Pancreas (tissue), 10 donors: ENCODE data around the gene ENDOV. TPM values are rescaled to one million over a fixed set of nuclear protein-coding genes. Genes with fewer than 3 reads are reported as not detected.
A peak's percentile ranks its signal among the peaks of the same experiment; 100 is the strongest.

ENCODE experiments used
- ATAC-seq, 4 donors: fragments of 200-7000 bp; cut with Tn5 transposase; one replicate each; pipeline versions ENCODE4 v1.8.0 to v1.9.1; 2020; ENCODE audit warnings: mild to moderate bottlenecking in 4 of 4, moderate library complexity in 4 of 4
- DNase-seq, 6 donors: peaks; one replicate each; pipeline ENCODE4 v3.0.0-alpha.2; 2020
- FAIRE-seq: peaks from 2 replicates; lab custom pipeline; 2012; peaks lifted over from hg19 to GRCh38; lab: Jason Lieb, UNC
- H3K27ac ChIP-seq, 4 donors: fragments of 200-600 bp; sonication (generic); 1 replicate in 3 of 4; 2 replicates in 1 of 4; pipeline versions ENCODE4 v1.5.0 to v1.8.0; 2020
- H3K27me3 ChIP-seq, 4 donors: fragments of 200-600 bp; one replicate each; pipeline ENCODE4 v1.8.0; 2021
- H3K36me3 ChIP-seq, 3 donors: fragments of 200-600 bp; sonication (generic) in 1 of 3; one replicate each; pipeline versions ENCODE4 v1.5.0 to v1.8.0; 2020 to 2021
- H3K4me1 ChIP-seq, 3 donors: fragments of 200-600 bp; one replicate each; pipeline ENCODE4 v1.8.0; 2021
- H3K4me3 ChIP-seq, 4 donors: fragments of 200-600 bp; sonication (generic) in 2 of 4; one replicate each; pipeline versions ENCODE4 v1.5.0 to v1.8.0; 2020 to 2021
- H3K9me3 ChIP-seq, 4 donors: fragments of 200-600 bp; one replicate each; pipeline ENCODE4 v1.8.0; 2021
- WGBS, 2 donors: extraction: QIAGEN DNeasy Blood & Tissue Kit; methylation state at CpG; one replicate each; pipeline ENCODE4 v1.1.7; 2013; 5-methylcytosine and 5-hydroxymethylcytosine counted together
- intact Hi-C, 3 donors: fragments of 100-400 bp; cut with DNase I; formaldehyde crosslinking; loops; one replicate each; pipeline versions ENCODE4 v1.11.1 to v1.14.2; 2022
- polyA plus RNA-seq, 2 donors: library from polyadenylated mRNA; stranded (reverse); fragments of 200-250 nt; gene quantifications; one replicate each; pipeline ENCODE4 v1.2.3, GENCODE V29; 2013
- total RNA-seq, 6 donors: library from RNA; stranded (reverse); fragmentation: NEBNext Ultra II Directional in 4 of 6; extraction: Animal tissue kit (Norgen Biotek cat#: 25700) in 4 of 6; gene quantifications; one replicate each; pipeline versions ENCODE4 v1.2.1 to v1.2.4, GENCODE V29; 2021 to 2023
- TF ChIP-seq, protein P1 (sequence below), 4 donors: fragments of 200-600 bp; sonication (generic) in 3 of 4; IDR thresholded peaks; one replicate each; pipeline versions ENCODE4 v1.5.0 to v1.8.0; 2021; ENCODE audit warnings: antibody characterized with exemption in 4 of 4
- donor health status: healthy with polysubstance abuse.
- donor health status: DM: no; HTN: no; CAD: no; lungs with moderate emphysema.
- donor health status: DM: no; HTN: no; CAD: no.
- donor health status: control.
- donor health status: control.
- donor health status: Bipolar disorder and iron deficiency.
- donor health status: DM: yes; HTN: yes; CAD: no.
- donor health status: DM: no; HTN: no; CAD: no.
- donor health status: DM: no; HTN: no; CAD: no.
- donor health status: DM: yes; HTN: yes; CAD: no.

The ENDOV gene
- total and polyA plus RNA-seq, 8 donors: 8.7 to 20.4 (median 12.9) TPM

DNA sequence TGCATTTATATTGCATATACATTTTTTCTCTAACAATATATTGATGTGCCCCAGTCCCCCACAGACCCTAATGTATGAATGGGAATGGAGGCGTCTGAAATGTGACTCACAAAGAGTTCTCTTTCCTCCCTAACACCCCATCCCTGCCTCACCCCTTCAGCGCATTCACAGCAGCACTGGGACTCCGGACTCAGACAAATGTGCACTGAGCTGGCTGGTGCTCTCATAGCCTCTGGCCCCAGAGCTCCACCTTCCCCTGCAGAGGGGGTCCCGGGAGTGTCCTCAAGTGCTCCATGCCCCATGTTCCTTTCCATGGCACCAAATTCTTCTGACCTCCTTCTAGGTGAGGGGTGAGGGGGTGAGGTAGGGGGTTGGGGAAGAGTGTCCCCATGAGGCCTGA lies 40.8 kb downstream of the ENDOV start:
- intact Hi-C loops: no loop called here
- H3K4me3 ChIP-seq: peak overlapping the region in 1 of 4 donors; percentile 61
- peak overlapping the region in 2 of 4 donors; percentile 95 to 96 for H3K27ac ChIP-seq
- TF ChIP-seq, protein P1, sequence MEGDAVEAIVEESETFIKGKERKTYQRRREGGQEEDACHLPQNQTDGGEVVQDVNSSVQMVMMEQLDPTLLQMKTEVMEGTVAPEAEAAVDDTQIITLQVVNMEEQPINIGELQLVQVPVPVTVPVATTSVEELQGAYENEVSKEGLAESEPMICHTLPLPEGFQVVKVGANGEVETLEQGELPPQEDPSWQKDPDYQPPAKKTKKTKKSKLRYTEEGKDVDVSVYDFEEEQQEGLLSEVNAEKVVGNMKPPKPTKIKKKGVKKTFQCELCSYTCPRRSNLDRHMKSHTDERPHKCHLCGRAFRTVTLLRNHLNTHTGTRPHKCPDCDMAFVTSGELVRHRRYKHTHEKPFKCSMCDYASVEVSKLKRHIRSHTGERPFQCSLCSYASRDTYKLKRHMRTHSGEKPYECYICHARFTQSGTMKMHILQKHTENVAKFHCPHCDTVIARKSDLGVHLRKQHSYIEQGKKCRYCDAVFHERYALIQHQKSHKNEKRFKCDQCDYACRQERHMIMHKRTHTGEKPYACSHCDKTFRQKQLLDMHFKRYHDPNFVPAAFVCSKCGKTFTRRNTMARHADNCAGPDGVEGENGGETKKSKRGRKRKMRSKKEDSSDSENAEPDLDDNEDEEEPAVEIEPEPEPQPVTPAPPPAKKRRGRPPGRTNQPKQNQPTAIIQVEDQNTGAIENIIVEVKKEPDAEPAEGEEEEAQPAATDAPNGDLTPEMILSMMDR (IDR thresholded peaks at IDR 0.05): no peak
- ATAC-seq (no peak), FAIRE-seq (no peak), DNase-seq (peak in 2 of 6 donors; percentile 18 to 38)
- no peaks in the 10 kb centered on the region for H3K36me3 ChIP-seq
- peaks cover 0 to 8% (median 4%) of the 10 kb centered on the region in 3 donors for H3K4me1 ChIP-seq
- 75% methylated on average over 4 of the region's 4 CpGs for WGBS, 2 donors
- no peaks in the 10 kb centered on the region for H3K9me3 ChIP-seq
- H3K27me3 ChIP-seq: no peaks in the 10 kb centered on the region

DNA sequence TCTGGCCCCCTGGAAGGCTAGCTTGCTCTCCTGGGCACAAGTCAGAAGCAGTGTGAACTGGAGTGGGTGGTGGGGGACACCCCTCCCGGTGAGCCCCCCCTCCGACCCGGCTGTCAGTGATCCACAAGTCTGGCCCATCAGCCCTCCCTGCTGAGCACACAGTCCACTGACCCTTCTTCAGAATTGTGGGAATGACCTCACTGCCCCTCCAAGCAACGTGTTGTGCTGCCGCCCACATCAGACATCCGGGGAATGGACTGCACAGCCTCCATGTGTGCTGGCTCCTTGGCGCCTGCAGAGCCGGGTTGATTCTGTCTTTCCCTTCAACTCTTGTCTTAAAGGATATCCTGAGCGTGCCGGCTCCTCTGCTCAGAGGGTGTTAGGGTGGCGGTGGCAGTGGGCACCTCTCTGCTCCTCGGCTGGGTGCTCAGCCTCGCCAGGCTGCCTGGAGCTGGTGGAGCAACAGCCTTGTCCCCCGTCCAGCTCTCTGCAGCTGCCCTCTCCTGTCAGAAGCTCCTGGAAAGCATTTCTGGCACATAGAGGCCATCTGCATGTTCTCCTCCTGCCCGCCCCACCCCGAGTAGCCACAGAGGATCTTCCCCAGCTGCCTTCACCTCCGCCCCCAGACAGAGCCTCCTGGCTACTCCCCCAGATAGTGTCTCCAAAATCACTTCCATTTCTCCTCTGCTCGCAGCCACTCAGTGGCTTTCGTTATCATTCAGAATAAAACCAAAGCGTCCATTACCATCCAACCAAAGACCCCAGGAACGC lies 41.7 kb downstream of the ENDOV start:
- Histone ChIP-seq H3K36me3 (no peaks in the 10 kb centered on the region), H3K4me1 (peaks cover 0 to 8% (median 4%) of the 10 kb centered on the region in 3 donors), H3K27ac (no peak overlapping the region), H3K4me3 (no peak overlapping the region), H3K27me3 (no peaks in the 10 kb centered on the region), H3K9me3 (no peaks in the 10 kb centered on the region)
- peak in 2 of 6 donors; percentile 21 to 60 for DNase-seq
- WGBS, 2 donors: 68 to 79% methylated on average over 21 of the region's 21 CpGs
- ATAC-seq: no peak
- no peak for FAIRE-seq
- TF ChIP-seq, protein P1 (IDR thresholded peaks at IDR 0.05): no peak
- intact Hi-C loops: no loop called here

DNA sequence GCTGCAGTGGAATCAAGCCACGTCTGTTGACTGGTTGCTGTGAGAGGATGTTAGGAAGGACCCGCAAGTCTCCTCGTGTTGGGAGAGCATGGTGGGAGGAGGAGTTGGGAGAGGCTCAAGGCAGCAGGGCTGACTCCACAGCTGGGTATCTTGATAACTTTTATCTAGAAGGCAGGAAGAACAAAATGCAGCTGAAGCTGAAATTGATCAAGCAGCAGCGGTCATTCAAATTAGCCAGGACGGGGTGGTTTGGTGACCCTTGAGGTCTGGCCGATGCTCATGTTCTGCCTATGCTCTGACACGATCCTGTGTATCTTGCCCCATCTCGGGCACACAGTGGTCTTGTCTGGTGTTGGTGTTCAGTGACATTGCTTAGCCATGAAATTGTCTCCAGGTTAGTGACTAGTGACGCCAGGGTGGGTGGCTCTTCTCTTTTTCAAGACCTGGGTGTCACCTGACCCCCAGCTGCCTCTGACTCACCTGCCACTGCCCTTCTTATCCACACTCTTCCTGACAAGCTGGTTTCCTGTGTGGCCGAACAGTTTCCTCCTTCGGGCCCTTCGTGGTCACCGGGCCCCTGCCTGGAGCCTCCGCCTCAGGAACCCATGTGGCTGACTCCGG lies 42.4 kb downstream of the ENDOV start:
- H3K36me3 ChIP-seq: no peaks in the 10 kb centered on the region
- TF ChIP-seq, protein P1 (IDR thresholded peaks at IDR 0.05): no peak
- H3K27me3 ChIP-seq: no peaks in the 10 kb centered on the region
- no peak for FAIRE-seq
- peaks cover 0 to 8% (median 4%) of the 10 kb centered on the region in 3 donors for H3K4me1 ChIP-seq
- 74 to 79% methylated on average over 15 of the region's 15 CpGs for WGBS, 2 donors
- no peaks in the 10 kb centered on the region for H3K9me3 ChIP-seq
- no peak overlapping the region for H3K27ac ChIP-seq
- peak in 1 of 6 donors; percentile 29 for DNase-seq
- no peak overlapping the region for H3K4me3 ChIP-seq
- no peak for ATAC-seq
- intact Hi-C loops: no loop called here

DNA sequence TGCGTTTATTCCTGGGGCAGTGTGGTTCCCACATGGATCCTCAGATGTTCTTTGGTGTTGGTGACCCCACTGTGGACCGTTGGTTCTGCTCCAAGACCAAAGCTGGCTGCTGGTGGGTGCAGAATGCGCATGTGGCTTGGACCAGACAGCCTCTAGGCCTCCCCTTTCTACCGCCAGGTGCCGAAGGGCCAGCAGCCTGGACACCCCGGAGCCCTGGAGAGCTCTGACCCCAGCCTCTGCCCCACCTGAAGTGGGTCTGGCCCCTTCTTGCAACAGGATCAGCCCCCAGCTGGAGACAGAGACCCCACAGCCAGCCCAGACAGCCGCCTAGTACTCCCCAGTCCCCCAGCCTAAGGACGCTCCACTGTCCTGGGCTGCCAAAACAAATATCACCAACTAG lies 43.0 kb downstream of the ENDOV start:
- H3K27ac ChIP-seq: no peak overlapping the region
- H3K4me3 ChIP-seq: no peak overlapping the region
- H3K27me3 ChIP-seq: no peaks in the 10 kb centered on the region
- peaks cover 0 to 8% (median 4%) of the 10 kb centered on the region in 3 donors for H3K4me1 ChIP-seq
- FAIRE-seq (no peak), DNase-seq (peak in 1 of 6 donors; percentile 55), ATAC-seq (no peak)
- no peaks in the 10 kb centered on the region for H3K36me3 ChIP-seq
- TF ChIP-seq, protein P1 (IDR thresholded peaks at IDR 0.05): no peak
- 83 to 85% methylated on average over 6 to 8 of the region's 8 CpGs for WGBS, 2 donors
- intact Hi-C loops: no loop called here
- no peaks in the 10 kb centered on the region for H3K9me3 ChIP-seq
